CD4-positive, alpha-beta T cell (primary cell): ENCODE data around the gene RTN4RL2. TPM values are rescaled to one million over a fixed set of nuclear protein-coding genes. Genes with fewer than 3 reads are reported as not detected.

Source experiments
- ATAC-seq: fragments of 200-7000 bp; cut with Tn5 transposase; one replicate; pipeline ENCODE4 v1.10.0; 2022; ENCODE audit warnings: mild to moderate bottlenecking; ENCODE audit not compliant: poor library complexity
- CTCF ChIA-PET: fragments of 350-600 bp; sonication (Branson Sonifier 250); formaldehyde crosslinking; loops from one replicate; lab custom pipeline; 2021; ENCODE audit warnings: antibody characterized with exemption, inconsistent platforms; lab: Charles Lee
- POLR2A ChIA-PET: fragments of 350-600 bp; sonication (Branson Sonifier 250); formaldehyde crosslinking; loops from one replicate; lab custom pipeline; 2021; ENCODE audit warnings: antibody characterized with exemption, inconsistent platforms; lab: Charles Lee
- DNase-seq, 14 experiments: peaks; one replicate each; pipeline ENCODE4 v3.0.0-alpha.2; 2013 to 2020; ENCODE audit warnings: mixed read lengths in 2 of 14
- H3K27ac ChIP-seq, 2 donors: one replicate each; pipeline versions ENCODE4 v1.5.1 to v1.7.0; 2013; ENCODE audit warnings: low read length in 2 of 2, low read depth in 1 of 2, mild to moderate bottlenecking in 1 of 2
- H3K27me3 ChIP-seq, 2 experiments: 1 replicate in 1 of 2; 2 replicates in 1 of 2; pipeline versions ENCODE4 v1.6.1 to v1.7.0; 2013; ENCODE audit warnings: low read length in 2 of 2, control low read depth in 1 of 2, mild to moderate bottlenecking in 1 of 2, moderate library complexity in 1 of 2; ENCODE audit not compliant: insufficient read depth in 2 of 2, control insufficient read depth in 1 of 2
- H3K36me3 ChIP-seq: one replicate; pipeline ENCODE4 v1.6.1; 2013; ENCODE audit warnings: low read length, control low read depth; ENCODE audit not compliant: insufficient read depth
- H3K4me1 ChIP-seq: one replicate; pipeline ENCODE4 v1.6.1; 2013; ENCODE audit warnings: low read length, control low read depth; ENCODE audit not compliant: insufficient read depth
- H3K4me3 ChIP-seq: one replicate; pipeline ENCODE4 v1.5.1; 2013; ENCODE audit warnings: mild to moderate bottlenecking, low read length, moderate library complexity
- H3K9me3 ChIP-seq, 2 experiments: 1 replicate in 1 of 2; 2 replicates in 1 of 2; pipeline versions ENCODE4 v1.6.1 to v1.7.0; 2013; ENCODE audit warnings: low read length in 2 of 2, mild to moderate bottlenecking in 2 of 2, control low read depth in 1 of 2, moderate library complexity in 1 of 2; ENCODE audit not compliant: control insufficient read depth in 1 of 2, insufficient read depth in 1 of 2
- H3K27ac Mint-ChIP-seq: one replicate; pipeline ENCODE4 v1.8.0; 2020; ENCODE audit warnings: mixed read lengths
- H3K27me3 Mint-ChIP-seq: one replicate; pipeline ENCODE4 v1.8.0; 2021; ENCODE audit warnings: mixed read lengths
- H3K36me3 Mint-ChIP-seq: one replicate; pipeline ENCODE4 v1.8.0; 2021; ENCODE audit warnings: low read depth, mixed read lengths
- H3K4me1 Mint-ChIP-seq: one replicate; pipeline ENCODE4 v1.8.0; 2021; ENCODE audit warnings: low read depth, mixed read lengths
- H3K4me3 Mint-ChIP-seq: one replicate; pipeline ENCODE4 v1.8.0; 2020; ENCODE audit warnings: mild to moderate bottlenecking, mixed read lengths
- H3K9me3 Mint-ChIP-seq: one replicate; pipeline ENCODE4 v1.8.0; 2020; ENCODE audit warnings: mixed read lengths
- intact Hi-C, 2 experiments: fragments of 100-400 bp; cut with DNase I in 1 of 2; cut with micrococcal nuclease in 1 of 2; formaldehyde crosslinking; loops; one replicate each; pipeline versions ENCODE4 v1.15.1 to v1.9.0; 2023 to 2025; cut with DNase I, micrococcal nuclease
- total RNA-seq, 174 experiments: library from RNA in 2 of 174; stranded (reverse) in 2 of 174; gene quantifications; one replicate each; pipeline ENCODE4 v1.2.3 and lab custom pipeline; 2021 to 2026
- TF ChIP-seq, protein P1 (sequence below): fragments of 200-600 bp; IDR thresholded peaks from one replicate; pipeline ENCODE4 v1.8.0; 2022; ENCODE audit warnings: antibody characterized with exemption, mild to moderate bottlenecking

Gene RTN4RL2
- total RNA-seq, 2 experiments from 2014 or later, result 0.17 to 0.19 TPM

DNA sequence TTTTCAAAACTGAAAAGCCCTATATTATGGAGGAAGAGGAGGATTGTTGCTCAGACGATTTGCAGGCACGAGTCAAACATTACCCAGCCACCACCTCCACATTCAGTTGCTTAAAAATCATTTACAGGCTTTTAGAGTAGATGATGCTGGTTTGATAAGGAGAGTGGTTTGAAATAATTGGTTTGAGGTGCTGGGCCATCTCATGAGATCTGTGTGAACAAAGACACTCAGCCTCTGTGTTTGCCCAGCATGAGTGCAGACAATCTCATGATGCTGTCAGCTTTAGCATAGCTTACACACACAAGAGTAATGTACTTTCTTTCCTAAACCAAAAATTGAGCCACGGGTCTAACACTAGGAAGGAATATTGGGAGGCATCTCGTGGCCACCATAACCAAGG lies 37.7 kb upstream of the RTN4RL2 start:
- intact Hi-C loops, result loop anchor here in 1 of 2 experiments (5.0 kb wide), 1 partner anchor 85 kb away; the partner anchor contains the start of genes P2RX3 and SSRP1
- no peak overlapping the region for H3K4me3 Mint-ChIP-seq

DNA sequence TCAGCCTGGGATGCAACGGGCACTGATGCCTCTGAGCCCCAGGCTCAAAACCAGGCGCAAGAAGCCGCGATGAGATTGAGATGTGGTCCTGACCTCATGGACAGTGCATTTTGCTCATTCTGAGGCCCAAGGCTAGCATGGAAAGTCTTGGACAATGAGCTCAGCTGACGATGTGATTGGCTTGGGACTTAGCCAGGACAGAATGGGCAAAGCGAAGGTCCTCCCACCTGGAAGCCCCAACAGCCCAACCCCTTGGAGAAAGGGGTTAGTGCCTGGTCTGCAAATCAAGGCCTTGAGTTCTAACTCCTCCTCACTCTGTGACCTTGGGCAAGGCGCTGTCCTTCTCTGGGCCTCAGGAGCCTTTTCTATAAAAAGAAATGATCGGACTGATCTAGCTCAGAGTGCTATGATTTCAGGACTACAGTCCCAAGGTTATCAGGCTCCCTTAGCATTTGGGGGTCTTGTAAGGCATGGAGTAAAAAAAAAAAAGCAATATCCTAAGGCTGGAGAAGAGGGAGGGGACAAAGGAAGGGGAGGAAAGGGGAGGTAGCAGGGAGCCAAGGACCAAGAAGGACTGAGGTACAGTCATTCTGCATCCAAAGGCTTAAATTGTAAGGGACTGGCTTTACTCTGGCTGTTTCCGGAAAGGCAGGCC lies 36.1 kb upstream of the RTN4RL2 start:
- intact Hi-C loops, result loop anchor here (2.0 to 5.0 kb wide), 2 partner anchors 35 to 87 kb away; partner anchors contain the start of genes P2RX3 (in 1 of the 2) and SSRP1 (in 1 of the 2)
- ChIA-PET POLR2A (interaction anchor here (0.6 to 0.8 kb wide), 2 partner anchors 107 to 365 kb away, joined by 3 read pairs; no protein-coding TSS in a partner anchor), CTCF (interaction anchor here (0.7 to 2.3 kb wide), 2 partner anchors 34 to 87 kb away, joined by 3 to 15 read pairs; no protein-coding TSS in a partner anchor)
- H3K36me3 Mint-ChIP-seq, result peaks cover 48% of the 10 kb centered on the region
- no peaks in the 10 kb centered on the region for H3K9me3 ChIP-seq
- H3K4me3 ChIP-seq, result peak overlapping the region; percentile 61
- peak overlapping the region; percentile 64 to 80 for H3K27ac ChIP-seq
- peak overlapping the region; percentile 89 for H3K27ac Mint-ChIP-seq
- DNase-seq, result no peak
- no peaks in the 10 kb centered on the region for H3K27me3 Mint-ChIP-seq
- no peaks in the 10 kb centered on the region for H3K9me3 Mint-ChIP-seq
- peaks cover 56% of the 10 kb centered on the region for H3K4me1 Mint-ChIP-seq
- H3K36me3 ChIP-seq, result peaks cover 14% of the 10 kb centered on the region
- H3K27me3 ChIP-seq, result no peaks in the 10 kb centered on the region
- ATAC-seq, result no peak
- TF ChIP-seq, protein P1, sequence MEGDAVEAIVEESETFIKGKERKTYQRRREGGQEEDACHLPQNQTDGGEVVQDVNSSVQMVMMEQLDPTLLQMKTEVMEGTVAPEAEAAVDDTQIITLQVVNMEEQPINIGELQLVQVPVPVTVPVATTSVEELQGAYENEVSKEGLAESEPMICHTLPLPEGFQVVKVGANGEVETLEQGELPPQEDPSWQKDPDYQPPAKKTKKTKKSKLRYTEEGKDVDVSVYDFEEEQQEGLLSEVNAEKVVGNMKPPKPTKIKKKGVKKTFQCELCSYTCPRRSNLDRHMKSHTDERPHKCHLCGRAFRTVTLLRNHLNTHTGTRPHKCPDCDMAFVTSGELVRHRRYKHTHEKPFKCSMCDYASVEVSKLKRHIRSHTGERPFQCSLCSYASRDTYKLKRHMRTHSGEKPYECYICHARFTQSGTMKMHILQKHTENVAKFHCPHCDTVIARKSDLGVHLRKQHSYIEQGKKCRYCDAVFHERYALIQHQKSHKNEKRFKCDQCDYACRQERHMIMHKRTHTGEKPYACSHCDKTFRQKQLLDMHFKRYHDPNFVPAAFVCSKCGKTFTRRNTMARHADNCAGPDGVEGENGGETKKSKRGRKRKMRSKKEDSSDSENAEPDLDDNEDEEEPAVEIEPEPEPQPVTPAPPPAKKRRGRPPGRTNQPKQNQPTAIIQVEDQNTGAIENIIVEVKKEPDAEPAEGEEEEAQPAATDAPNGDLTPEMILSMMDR, result no peak
- peak overlapping the region; percentile 87 for H3K4me3 Mint-ChIP-seq
- H3K4me1 ChIP-seq, result peaks cover 39% of the 10 kb centered on the region

More for the DNA sequence above, 37.7 kb upstream of the RTN4RL2 start:
- H3K27me3 Mint-ChIP-seq, result no peaks in the 10 kb centered on the region
- peak overlapping the region; percentile 76 for H3K27ac Mint-ChIP-seq
- CTCF ChIA-PET, result interaction anchor here (0.7 kb wide), 1 partner anchor 36 kb away, joined by 3 read pairs; no protein-coding TSS in a partner anchor
- peaks cover 39% of the 10 kb centered on the region for H3K4me1 ChIP-seq
- DNase-seq (no peak), ATAC-seq (no peak)
- no peak overlapping the region for H3K27ac ChIP-seq
- POLR2A ChIA-PET, result no interaction called here
- peaks cover 53% of the 10 kb centered on the region for H3K4me1 Mint-ChIP-seq
- H3K9me3 ChIP-seq, result no peaks in the 10 kb centered on the region
- peaks cover 60% of the 10 kb centered on the region for H3K36me3 Mint-ChIP-seq
- no peaks in the 10 kb centered on the region for H3K27me3 ChIP-seq
- H3K36me3 ChIP-seq, result peaks cover 22% of the 10 kb centered on the region
- TF ChIP-seq, protein P1, result no peak
- H3K9me3 Mint-ChIP-seq, result no peaks in the 10 kb centered on the region
- no peak overlapping the region for H3K4me3 ChIP-seq

DNA sequence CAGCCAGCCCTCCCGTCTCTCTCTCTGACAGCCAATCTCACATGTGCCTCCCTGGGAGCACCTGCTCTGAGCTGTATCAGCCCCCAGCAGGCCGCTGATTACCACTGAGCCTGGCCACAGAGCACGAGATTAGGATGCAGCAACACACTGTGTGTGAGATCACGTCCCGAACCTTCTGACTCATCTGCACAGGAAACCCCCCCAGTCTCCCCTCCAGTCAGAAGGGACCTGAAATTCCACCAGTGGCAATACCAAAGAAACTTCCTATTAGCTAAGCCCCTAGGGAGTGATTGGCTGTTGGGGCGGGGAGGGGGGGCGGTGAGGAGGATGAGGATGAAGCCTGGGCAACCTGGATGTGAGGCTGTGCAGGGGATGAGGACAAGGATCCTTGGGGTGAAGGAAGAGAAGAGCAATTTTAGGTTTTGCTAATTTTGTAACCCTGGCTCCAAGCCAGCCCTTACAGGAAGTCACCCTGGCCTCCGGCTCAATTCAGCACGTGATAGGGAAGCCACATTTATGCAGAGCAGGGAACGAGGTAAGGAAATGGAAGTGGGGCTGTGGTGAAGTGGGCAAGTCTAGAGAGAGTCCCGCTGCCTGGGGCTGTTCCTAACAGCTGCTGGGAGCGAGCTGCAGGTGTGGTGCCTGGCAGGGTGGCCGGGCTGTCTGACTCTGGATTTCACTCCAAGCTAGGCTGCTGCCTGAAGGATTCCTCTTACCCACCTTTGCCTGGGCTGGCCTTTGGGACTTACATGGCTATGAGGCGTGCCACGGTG lies 35.4 kb upstream of the RTN4RL2 start:
- Mint-ChIP-seq H3K36me3 (peaks cover 43% of the 10 kb centered on the region), H3K4me3 (peak overlapping the region; percentile 87), H3K27ac (peak overlapping the region; percentile 89), H3K9me3 (no peaks in the 10 kb centered on the region), H3K27me3 (no peaks in the 10 kb centered on the region), H3K4me1 (peaks cover 56% of the 10 kb centered on the region)
- H3K4me3 ChIP-seq, result peak overlapping the region; percentile 61
- H3K27me3 ChIP-seq, result no peaks in the 10 kb centered on the region
- POLR2A ChIA-PET, result interaction anchor here (0.6 to 2.3 kb wide), 4 partner anchors 33 to 364 kb away, joined by 3 to 16 read pairs (median 4); partner anchors contain the start of gene TNKS1BP1
- TF ChIP-seq, protein P1, result no peak
- CTCF ChIA-PET, result interaction anchor here (0.6 to 2.3 kb wide), 2 partner anchors 33 to 35 kb away, joined by 3 to 15 read pairs; no protein-coding TSS in a partner anchor
- peak; percentile 90 for ATAC-seq
- peaks cover 39% of the 10 kb centered on the region for H3K4me1 ChIP-seq
- H3K36me3 ChIP-seq, result peaks cover 13% of the 10 kb centered on the region
- peak overlapping the region; percentile 64 to 80 for H3K27ac ChIP-seq
- DNase-seq, result peak; percentile 45 to 94 (median 74)
- H3K9me3 ChIP-seq, result no peaks in the 10 kb centered on the region
- intact Hi-C loops, result loop anchor here (2.0 to 5.0 kb wide), 3 partner anchors 34 to 88 kb away; partner anchors contain the start of genes P2RX3 (in 1 of the 2) and SSRP1 (in 1 of the 2)
